GM19395 (cell line): ENCODE data around the gene CCDC136.

Source experiments
- ATAC-seq: cut with Tn5 transposase; IDR thresholded peaks from one replicate; pipeline ENCODE4 v1.9.1; 2021; ENCODE audit warnings: mild to moderate bottlenecking, moderate library complexity; ENCODE audit not compliant: unreplicated experiment

The CCDC136 gene

GRCh38 chr7:128791121-128791971 is at the start of gene CCDC136:
Gene CCDC136, plus strand, starts transcription at chr7:128791968. Its CDS starts 444 bp downstream, at chr7:128792412.
- peak; percentile 80 for ATAC-seq

- ATAC-seq = no peak
These were observed 49.6 kb upstream of the CCDC136 start for GRCh38 chr7:128742206-128742605.

- no peak for ATAC-seq
These were observed 48.5 kb upstream of the CCDC136 start for GRCh38 chr7:128743112-128743772.

- ATAC-seq = no peak
These were observed 47.3 kb upstream of the CCDC136 start for GRCh38 chr7:128744366-128744905.

- no peak for ATAC-seq
These were observed 46.1 kb upstream of the CCDC136 start for GRCh38 chr7:128745706-128746105.

- no peak for ATAC-seq
These were observed 44.3 kb upstream of the CCDC136 start for GRCh38 chr7:128747327-128748079.

- ATAC-seq = no peak
These were observed 39.5 kb upstream of the CCDC136 start for GRCh38 chr7:128752251-128752650.

- no peak for ATAC-seq
These were observed 36.5 kb upstream of the CCDC136 start for GRCh38 chr7:128755075-128755818.

- ATAC-seq = no peak
These were observed 35.8 kb upstream of the CCDC136 start for GRCh38 chr7:128755819-128756476.

GRCh38 chr7:128757203-128757602 is 34.6 kb upstream of the CCDC136 start:
- no peak for ATAC-seq

- no peak for ATAC-seq
These were observed 33.2 kb upstream of the CCDC136 start for GRCh38 chr7:128758553-128758952.

- no peak for ATAC-seq
These were observed 32.5 kb upstream of the CCDC136 start for GRCh38 chr7:128759242-128759641.

GRCh38 chr7:128763541-128763940 is 28.2 kb upstream of the CCDC136 start:
- ATAC-seq = no peak

- ATAC-seq = no peak
These were observed 24.2 kb upstream of the CCDC136 start for GRCh38 chr7:128767475-128768110.

GRCh38 chr7:128770233-128770632 is 21.5 kb upstream of the CCDC136 start:
- no peak for ATAC-seq

- no peak for ATAC-seq
These were observed 18.2 kb upstream of the CCDC136 start for GRCh38 chr7:128773604-128774003.

GRCh38 chr7:128774029-128774689 is 17.6 kb upstream of the CCDC136 start:
- ATAC-seq = no peak

GRCh38 chr7:128774921-128775320 is 16.8 kb upstream of the CCDC136 start:
- ATAC-seq = no peak
